SK-N-SH treated with all-trans-retinoic acid at 6 μM for 48 hours (cell line): ENCODE data around the gene ATG10.

ENCODE experiments used
- ARNTL ChIP-seq: fragments of 450-650 bp; formaldehyde crosslinking; IDR thresholded peaks from 2 replicates; pipeline ENCODE4 v1.5.0; 2020; ENCODE audit warnings: low read depth, mild to moderate bottlenecking, moderate library complexity, borderline replicate concordance
- GLIS3 ChIP-seq: fragments of 250-450 bp; sonication (Bioruptor Pico); IDR thresholded peaks from 2 replicates; pipeline ENCODE4 v1.5.0; 2020; ENCODE audit warnings: mild to moderate bottlenecking, moderate library complexity
- PPARA ChIP-seq: fragments of 250-450 bp; sonication (Bioruptor Pico); IDR thresholded peaks from 2 replicates; pipeline ENCODE4 v1.5.0; 2020; ENCODE audit warnings: mild to moderate bottlenecking, borderline replicate concordance
- RARB ChIP-seq: fragments of 250-450 bp; sonication (Bioruptor Pico); IDR thresholded peaks from 2 replicates; pipeline ENCODE4 v1.8.0; 2021; ENCODE audit warnings: mild to moderate bottlenecking, moderate library complexity
- ZFP30 ChIP-seq: fragments of 450-650 bp; formaldehyde crosslinking; IDR thresholded peaks from 2 replicates; pipeline ENCODE4 v1.5.0; 2022; ENCODE audit warnings: mild to moderate bottlenecking, moderate library complexity
- TF ChIP-seq, protein P1 (sequence below): fragments of 250-450 bp; sonication (Bioruptor Pico); IDR thresholded peaks from 2 replicates; pipeline ENCODE4 v1.8.0; 2021; ENCODE audit warnings: low read depth, mild to moderate bottlenecking, moderate library complexity, borderline replicate concordance
- TF ChIP-seq, protein P2 (sequence below): fragments of 250-450 bp; sonication (Bioruptor Pico); IDR thresholded peaks from 2 replicates; pipeline ENCODE4 v1.5.1; 2020; ENCODE audit warnings: low read depth, mild to moderate bottlenecking, moderate library complexity
- TF ChIP-seq, protein P3 (sequence below): fragments of 250-450 bp; sonication (Bioruptor Pico); IDR thresholded peaks from 2 replicates; pipeline ENCODE4 v1.8.0; 2020; ENCODE audit warnings: mild to moderate bottlenecking, moderate library complexity, borderline replicate concordance

DNA sequence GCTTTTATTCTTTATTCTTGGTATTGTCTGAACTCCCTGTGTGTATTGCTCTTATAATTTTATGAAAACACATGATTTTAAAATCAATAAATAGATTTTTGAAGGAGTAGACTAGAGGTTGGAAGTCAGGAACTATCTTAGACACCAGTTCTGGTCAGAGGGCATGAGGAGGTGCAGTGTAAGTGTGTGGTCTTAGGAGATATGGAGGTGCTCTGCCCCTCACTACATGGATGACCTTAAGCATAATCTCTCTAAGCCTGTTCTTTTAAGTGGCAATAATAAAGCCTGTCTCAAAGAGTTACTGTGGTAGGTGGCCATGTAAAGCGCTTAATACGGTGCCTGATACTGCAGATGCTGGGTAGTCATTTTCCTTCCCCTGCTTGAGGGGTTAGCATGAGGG lies 272.3 kb downstream of the ATG10 start:
- TF ChIP-seq GLIS3 (CRISPR knock-in tag) (no peak), ARNTL (CRISPR knock-in tag) (no peak), RARB (CRISPR knock-in tag) (no peak), ZFP30 (CRISPR knock-in tag) (no peak), PPARA (no peak)
- TF ChIP-seq, protein P1, sequence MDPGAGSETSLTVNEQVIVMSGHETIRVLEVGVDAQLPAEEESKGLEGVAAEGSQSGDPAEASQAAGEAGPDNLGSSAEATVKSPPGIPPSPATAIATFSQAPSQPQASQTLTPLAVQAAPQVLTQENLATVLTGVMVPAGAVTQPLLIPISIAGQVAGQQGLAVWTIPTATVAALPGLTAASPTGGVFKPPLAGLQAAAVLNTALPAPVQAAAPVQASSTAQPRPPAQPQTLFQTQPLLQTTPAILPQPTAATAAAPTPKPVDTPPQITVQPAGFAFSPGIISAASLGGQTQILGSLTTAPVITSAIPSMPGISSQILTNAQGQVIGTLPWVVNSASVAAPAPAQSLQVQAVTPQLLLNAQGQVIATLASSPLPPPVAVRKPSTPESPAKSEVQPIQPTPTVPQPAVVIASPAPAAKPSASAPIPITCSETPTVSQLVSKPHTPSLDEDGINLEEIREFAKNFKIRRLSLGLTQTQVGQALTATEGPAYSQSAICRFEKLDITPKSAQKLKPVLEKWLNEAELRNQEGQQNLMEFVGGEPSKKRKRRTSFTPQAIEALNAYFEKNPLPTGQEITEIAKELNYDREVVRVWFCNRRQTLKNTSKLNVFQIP (CRISPR knock-in tag): no peak
- TF ChIP-seq, protein P2, sequence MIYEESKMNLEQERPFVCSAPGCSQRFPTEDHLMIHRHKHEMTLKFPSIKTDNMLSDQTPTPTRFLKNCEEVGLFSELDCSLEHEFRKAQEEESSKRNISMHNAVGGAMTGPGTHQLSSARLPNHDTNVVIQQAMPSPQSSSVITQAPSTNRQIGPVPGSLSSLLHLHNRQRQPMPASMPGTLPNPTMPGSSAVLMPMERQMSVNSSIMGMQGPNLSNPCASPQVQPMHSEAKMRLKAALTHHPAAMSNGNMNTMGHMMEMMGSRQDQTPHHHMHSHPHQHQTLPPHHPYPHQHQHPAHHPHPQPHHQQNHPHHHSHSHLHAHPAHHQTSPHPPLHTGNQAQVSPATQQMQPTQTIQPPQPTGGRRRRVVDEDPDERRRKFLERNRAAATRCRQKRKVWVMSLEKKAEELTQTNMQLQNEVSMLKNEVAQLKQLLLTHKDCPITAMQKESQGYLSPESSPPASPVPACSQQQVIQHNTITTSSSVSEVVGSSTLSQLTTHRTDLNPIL (CRISPR knock-in tag): no peak
- TF ChIP-seq, protein P3, sequence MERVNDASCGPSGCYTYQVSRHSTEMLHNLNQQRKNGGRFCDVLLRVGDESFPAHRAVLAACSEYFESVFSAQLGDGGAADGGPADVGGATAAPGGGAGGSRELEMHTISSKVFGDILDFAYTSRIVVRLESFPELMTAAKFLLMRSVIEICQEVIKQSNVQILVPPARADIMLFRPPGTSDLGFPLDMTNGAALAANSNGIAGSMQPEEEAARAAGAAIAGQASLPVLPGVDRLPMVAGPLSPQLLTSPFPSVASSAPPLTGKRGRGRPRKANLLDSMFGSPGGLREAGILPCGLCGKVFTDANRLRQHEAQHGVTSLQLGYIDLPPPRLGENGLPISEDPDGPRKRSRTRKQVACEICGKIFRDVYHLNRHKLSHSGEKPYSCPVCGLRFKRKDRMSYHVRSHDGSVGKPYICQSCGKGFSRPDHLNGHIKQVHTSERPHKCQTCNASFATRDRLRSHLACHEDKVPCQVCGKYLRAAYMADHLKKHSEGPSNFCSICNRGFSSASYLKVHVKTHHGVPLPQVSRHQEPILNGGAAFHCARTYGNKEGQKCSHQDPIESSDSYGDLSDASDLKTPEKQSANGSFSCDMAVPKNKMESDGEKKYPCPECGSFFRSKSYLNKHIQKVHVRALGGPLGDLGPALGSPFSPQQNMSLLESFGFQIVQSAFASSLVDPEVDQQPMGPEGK (CRISPR knock-in tag): no peak
